GM18951 (cell line): ENCODE measurements around the gene BTG2.

Experiments used
- POLR2A ChIP-seq: IDR thresholded peaks from 4 replicates; pipeline ENCODE4 v1.6.1; 2011; ENCODE audit warnings: mild to moderate bottlenecking; ENCODE audit not compliant: insufficient read length, insufficient read depth; ENCODE audit errors: extremely low read depth
- in situ Hi-C: fragments of 300-500 bp; cut with MboI; formaldehyde crosslinking; loops from one replicate; pipeline ENCODE4 v1.12.0; 2022; ENCODE audit warnings: low sequenced_read_pairs, mixed read lengths, inconsistent platforms; ENCODE audit not compliant: unreplicated experiment

The BTG2 gene

DNA sequence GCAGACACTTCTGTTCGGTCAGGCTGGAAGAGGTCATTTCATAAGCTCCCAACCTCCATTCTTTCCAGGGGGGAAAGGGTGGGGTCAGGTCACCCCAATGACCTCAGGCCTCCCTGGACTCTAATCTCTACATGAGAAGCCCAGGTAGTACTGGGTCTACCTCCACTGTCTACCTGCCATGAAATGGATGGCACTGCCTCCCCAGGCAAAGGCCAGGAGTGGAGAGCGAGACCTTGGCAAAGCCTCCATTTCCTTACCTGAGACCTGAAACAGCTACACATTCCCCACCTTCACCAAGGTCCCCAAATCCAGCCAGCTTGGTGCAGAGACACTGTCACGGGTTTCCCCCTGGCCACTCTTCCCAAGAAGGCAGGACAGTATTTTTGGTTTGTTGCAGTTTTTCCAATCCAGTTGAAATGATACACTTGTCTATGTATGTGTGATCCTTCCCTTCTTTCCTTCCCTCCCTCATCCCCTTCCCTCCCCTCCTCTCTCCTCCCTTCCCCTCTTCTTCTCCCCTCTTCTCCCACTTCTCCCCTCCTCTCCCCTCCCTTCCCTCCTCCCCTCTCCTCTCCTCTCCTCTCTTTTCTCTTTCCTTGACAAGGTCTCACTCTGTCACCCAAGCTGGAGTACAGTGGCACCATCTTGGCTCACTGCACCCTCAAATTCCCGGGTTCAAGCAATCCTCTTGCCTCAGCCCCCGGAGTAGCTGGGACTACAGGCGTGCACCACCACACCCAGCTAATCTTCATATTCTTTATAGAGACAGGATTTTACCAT lies 16.1 kb downstream of the BTG2 start:
- TF ChIP-seq POLR2A = peak; percentile 33
- in situ Hi-C loops = no loop called here

DNA sequence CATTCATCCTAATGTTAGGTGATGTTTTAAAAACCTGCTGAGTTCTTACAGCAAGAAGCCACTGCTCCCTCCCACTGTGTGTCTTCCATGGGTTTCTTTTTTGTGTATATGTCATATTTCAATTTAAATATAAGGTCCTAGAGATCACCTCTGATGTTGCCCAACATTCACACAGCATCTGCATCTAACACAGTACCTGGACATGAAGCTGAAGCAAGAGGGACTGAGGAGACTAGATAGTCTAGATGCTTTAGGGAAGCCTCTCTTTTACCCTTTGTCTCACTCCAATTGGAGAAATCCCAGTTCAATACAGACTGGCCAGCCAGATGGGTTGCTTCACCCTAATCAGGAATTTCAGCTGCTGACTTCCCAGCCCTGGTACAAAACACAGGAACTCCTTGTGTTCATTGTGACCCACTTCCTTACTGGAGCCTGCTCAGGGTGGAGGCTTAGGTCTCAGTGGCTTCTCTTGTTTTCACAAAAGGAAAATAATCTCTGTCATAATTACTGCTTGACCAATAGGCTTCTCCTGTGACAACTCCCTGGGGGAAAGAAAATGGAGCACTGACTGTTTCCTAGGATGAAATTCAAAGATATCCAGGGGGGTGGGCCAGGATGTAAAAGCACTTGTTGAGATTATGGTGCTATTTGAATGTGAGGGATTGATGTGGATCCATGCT lies 17.3 kb downstream of the BTG2 start:
- in situ Hi-C loops = no loop called here
- TF ChIP-seq POLR2A = no peak

GRCh38 chr1:203323587-203323986 lies 18.3 kb downstream of the BTG2 start:
- no peak for TF ChIP-seq POLR2A
- in situ Hi-C loops = no loop called here

DNA sequence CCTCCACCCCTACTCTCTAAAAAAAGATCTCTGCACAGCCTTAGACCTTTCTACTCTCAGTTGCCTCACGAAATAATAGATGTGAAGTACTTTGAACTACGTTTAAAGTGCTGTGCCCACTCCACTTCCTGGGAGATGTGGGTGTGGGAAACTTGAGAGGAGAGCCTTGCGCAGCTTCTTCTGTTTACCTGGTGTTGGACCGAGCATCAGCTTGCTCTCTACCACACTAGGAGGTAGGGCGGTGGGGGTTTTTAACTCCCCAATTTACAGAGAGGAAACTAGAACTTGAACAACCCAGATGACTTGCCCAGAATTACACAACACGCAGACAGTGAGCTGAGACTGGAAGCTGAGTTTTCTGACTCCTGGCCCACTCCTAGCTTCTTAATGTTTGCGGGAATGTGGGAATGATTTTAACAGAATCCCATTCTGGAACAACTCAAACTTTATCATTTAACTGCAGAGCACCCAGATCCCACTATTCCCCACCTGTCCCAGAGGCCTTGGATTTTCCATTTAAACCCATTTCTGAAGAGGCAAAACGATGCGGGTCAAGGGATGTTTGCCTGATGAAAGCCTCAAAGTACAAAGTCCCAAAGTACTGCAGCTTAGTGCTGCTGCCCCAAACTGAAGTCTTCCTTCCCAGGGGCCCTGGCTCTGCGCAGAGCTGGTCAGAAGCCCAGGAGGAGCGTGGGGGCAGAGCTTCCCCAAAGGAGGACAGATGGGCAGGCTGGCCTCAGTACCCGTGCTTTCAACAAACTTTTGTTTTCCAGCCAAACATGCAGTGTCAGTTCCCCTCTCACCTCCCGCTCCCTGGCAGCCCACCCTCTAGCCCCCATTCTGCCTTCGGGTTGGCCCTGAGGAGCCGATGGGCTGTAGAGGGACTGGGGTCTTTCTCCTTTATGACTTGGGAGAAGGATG lies 19.0 kb downstream of the BTG2 start:
- no peak for TF ChIP-seq POLR2A
- in situ Hi-C loops = no loop called here

DNA sequence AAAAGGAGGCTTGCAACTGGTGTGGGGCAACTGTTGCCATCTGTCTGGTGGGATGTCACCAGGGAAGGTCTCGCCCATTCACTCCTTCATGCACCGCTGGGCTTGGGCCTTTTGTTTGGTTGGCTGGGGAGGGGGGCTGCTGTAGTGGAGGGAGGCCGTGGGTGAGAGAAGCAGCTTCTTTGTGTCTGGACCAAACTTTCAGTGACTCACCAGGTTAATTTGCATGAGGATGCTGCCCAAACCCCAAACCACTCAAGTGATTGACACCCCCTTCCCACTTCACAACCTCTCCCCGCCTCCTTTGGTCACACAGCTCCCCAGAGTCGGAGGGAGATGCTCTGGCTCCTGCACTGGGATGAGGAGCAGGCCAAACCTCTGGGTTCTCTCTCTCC lies 19.7 kb downstream of the BTG2 start:
- peak; percentile 74 for TF ChIP-seq POLR2A
- in situ Hi-C loops = no loop called here

- in situ Hi-C loops = no loop called here
- no peak for TF ChIP-seq POLR2A
These were observed 20.2 kb downstream of the BTG2 start for GRCh38 chr1:203325418-203326091.

DNA sequence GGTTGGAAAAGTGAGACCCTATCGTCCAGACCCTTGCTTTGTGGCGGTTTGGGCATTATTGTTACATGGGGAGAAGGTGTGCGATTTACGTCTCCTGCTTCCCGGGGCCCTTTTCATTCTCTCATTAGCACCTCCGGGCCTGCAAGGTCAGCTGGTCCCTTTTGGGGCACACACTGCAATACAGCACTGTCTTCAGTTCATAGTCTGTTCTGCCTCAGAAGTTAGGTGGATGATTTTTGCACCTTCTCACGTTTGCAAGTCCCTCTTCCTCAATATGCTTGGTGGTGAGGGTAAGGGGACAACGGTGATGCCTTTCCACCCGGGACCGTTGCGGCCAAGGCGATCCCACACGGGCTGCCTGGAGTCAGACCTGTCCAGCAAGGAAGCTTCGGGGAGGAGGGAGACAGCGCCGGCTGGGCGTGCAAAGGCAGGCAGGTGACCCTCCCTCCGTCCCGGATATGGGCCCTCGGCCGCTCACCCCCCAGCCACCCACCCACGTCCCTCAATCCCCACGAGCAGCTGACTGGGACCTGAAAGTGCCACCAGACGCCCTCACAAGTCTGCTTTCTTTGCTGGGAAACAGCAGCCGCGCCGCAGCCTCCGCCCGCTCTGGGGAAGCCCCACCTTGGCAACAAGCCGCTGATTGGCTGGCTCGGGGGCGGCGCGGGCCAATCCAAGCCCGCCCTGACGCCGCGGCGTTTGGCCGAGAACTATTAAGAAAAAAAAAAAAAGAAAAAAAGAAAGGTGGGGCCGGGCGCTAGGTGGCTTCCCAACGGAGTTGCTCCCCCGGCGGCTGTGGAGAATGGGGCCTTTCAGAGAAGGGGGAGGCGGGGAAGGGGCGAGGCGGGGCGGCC lies 21.7 kb downstream of the BTG2 start:
- in situ Hi-C loops = no loop called here
- TF ChIP-seq POLR2A = peak; percentile 80

DNA sequence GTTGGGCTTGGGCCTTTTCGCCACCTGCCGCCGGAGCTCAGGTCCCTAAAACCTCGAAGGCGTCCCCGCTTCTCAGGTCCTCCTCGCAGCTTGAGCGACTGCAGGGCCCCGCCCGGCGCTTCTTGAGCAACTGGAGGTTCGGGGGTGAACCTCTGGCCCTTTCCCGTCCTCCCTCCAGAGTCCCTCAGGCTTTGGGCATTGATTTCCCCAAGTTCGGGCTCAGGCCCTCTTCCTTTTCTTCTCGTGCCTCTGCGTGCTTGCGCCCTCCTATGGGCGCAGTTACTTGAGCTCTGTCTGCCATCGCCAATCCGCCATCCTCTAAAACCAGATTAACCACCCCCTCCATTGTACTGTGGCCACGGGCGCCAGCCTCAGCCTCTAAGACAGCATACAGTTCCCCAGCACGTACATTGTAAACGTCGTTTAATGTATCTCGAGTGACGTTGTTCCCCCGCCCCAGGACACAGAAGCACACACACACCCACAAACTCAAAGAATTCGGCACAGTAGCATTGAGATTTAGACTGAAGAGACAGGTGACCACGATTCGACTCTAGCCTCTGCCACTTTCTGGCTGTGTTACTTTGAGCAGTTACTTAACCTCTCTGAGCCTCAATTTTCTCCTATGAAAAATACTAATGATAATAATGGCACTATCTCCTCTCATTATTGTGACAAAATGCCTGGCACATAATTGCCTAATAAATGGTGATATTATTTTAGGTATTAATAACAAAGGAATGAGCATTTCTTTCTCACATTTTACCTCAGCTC lies 22.6 kb downstream of the BTG2 start:
- in situ Hi-C loops = no loop called here
- TF ChIP-seq POLR2A = no peak

- TF ChIP-seq POLR2A = no peak
- in situ Hi-C loops = no loop called here
These were observed 23.4 kb downstream of the BTG2 start for GRCh38 chr1:203328714-203329122.

DNA sequence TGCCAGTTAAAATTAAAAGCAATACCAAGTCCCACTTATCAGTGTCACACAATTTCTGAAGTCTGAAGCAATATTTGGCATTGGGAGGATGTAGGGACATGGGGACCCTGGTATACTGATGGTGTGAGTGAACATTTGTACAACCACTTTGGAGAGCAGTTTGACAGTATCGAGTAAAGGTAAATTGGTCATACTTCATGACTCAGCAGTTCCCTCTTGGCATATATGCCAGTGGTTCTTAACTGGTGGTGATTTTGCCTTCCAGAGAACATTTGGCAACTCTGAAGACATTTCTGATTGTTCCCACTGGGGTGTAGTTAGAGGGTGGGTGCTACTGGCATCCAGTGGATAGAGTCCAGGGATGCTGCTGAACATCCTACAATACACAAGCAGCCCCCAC lies 25.9 kb downstream of the BTG2 start:
- no peak for TF ChIP-seq POLR2A
- in situ Hi-C loops = no loop called here

GRCh38 chr1:203335503-203335902 lies 30.2 kb downstream of the BTG2 start:
- in situ Hi-C loops = loop anchor here (5.0 kb wide), 1 partner anchor 63 kb away; no protein-coding TSS in a partner anchor
- TF ChIP-seq POLR2A = no peak
